H1 (cell line): ENCODE results near the gene NFKBIL1. TPM values are rescaled to one million over a fixed set of nuclear protein-coding genes. Genes with fewer than 3 reads are reported as not detected.

Experiments
- CTCF ChIA-PET: fragments of 300-600 bp; sonication (Branson Sonifier 250); formaldehyde crosslinking; loops from one replicate; lab custom pipeline; 2021; ENCODE audit not compliant: partially characterized antibody; lab: Charles Lee
- POLR2A ChIA-PET: fragments of 300-600 bp; sonication (Branson Sonifier 250); formaldehyde crosslinking; loops from one replicate; lab custom pipeline; 2021; ENCODE audit warnings: inconsistent platforms; ENCODE audit not compliant: partially characterized antibody; lab: Charles Lee
- DNase-seq, 2 experiments: peaks; one replicate each; pipeline versions ENCODE4 v3.0.0 to v3.0.0-alpha.2; 2010 to 2022; ENCODE audit warnings: low spot score in 2 of 2, low read depth in 1 of 2, mixed read lengths in 1 of 2
- FAIRE-seq: peaks from 2 replicates; lab custom pipeline; 2011; peaks lifted over from hg19 to GRCh38; lab: Jason Lieb, UNC
- H2AFZ ChIP-seq: 2 replicates; pipeline ENCODE4 v1.8.1; 2012; ENCODE audit warnings: low read length, inconsistent platforms
- H2AK5ac ChIP-seq: 2 replicates; pipeline ENCODE4 v1.6.1; 2013; ENCODE audit warnings: low read depth, low read length
- H2BK120ac ChIP-seq: replicated peaks from 2 replicates; pipeline ENCODE3; 2013; ENCODE audit warnings: low read depth, low read length, inconsistent platforms
- H2BK12ac ChIP-seq: 2 replicates; pipeline ENCODE4 v1.6.1; 2013; ENCODE audit warnings: low read depth, low read length
- H2BK15ac ChIP-seq: 2 replicates; pipeline ENCODE4 v1.6.1; 2013; ENCODE audit warnings: low read length
- H2BK20ac ChIP-seq: 2 replicates; pipeline ENCODE4 v1.6.1; 2013; ENCODE audit warnings: low read length
- H2BK5ac ChIP-seq: 2 replicates; pipeline ENCODE4 v1.6.1; 2013; ENCODE audit warnings: low read depth, low read length
- H3K14ac ChIP-seq: 2 replicates; pipeline ENCODE4 v1.6.1; 2013; ENCODE audit warnings: inconsistent platforms; ENCODE audit not compliant: insufficient read length
- H3K18ac ChIP-seq: 2 replicates; pipeline ENCODE4 v1.6.1; 2013; ENCODE audit warnings: low read length; ENCODE audit errors: extremely low read depth
- H3K23ac ChIP-seq: 2 replicates; pipeline ENCODE4 v1.6.1; 2013; ENCODE audit warnings: inconsistent platforms; ENCODE audit not compliant: insufficient read length
- H3K23me2 ChIP-seq: 2 replicates; pipeline ENCODE4 v1.6.1; 2013; ENCODE audit warnings: low read depth, low read length
- H3K27ac ChIP-seq: 2 replicates; pipeline ENCODE4 v1.6.1; 2011; ENCODE audit warnings: low read depth, low read length, inconsistent platforms
- H3K27me3 ChIP-seq, 4 experiments: replicated peaks in 1 of 4; 1 replicate in 1 of 4; 2 replicates in 3 of 4; pipeline versions ENCODE4 v1.6.1 to v1.8.1; 2011 to 2013; ENCODE audit warnings: low read length in 3 of 4, mild to moderate bottlenecking in 3 of 4, inconsistent platforms in 2 of 4, mixed read lengths in 2 of 4, moderate library complexity in 1 of 4; ENCODE audit not compliant: control insufficient read depth in 3 of 4, insufficient read depth in 3 of 4; ENCODE audit errors: extremely low read depth in 1 of 4
- H3K36me3 ChIP-seq, 4 experiments: 2 replicates each; pipeline versions ENCODE4 v1.6.1 to v1.8.1; 2011 to 2013; ENCODE audit warnings: mild to moderate bottlenecking in 4 of 4, low read length in 3 of 4, moderate library complexity in 2 of 4, control low read depth in 1 of 4, inconsistent platforms in 1 of 4; ENCODE audit not compliant: insufficient read depth in 4 of 4, control insufficient read depth in 2 of 4
- H3K4ac ChIP-seq: replicated peaks from 2 replicates; pipeline ENCODE3; 2013; ENCODE audit warnings: low read length, low read depth, mixed read lengths, inconsistent platforms; ENCODE audit not compliant: insufficient read length
- H3K4me1 ChIP-seq, 4 experiments: replicated peaks in 1 of 4; 1 replicate in 1 of 4; 2 replicates in 3 of 4; pipeline versions ENCODE4 v1.6.1 to v1.8.1; 2011 to 2013; ENCODE audit warnings: low read length in 3 of 4, inconsistent platforms in 2 of 4, mixed read lengths in 1 of 4; ENCODE audit not compliant: insufficient read depth in 4 of 4, control insufficient read depth in 3 of 4
- H3K4me2 ChIP-seq, 2 experiments: 2 replicates each; pipeline versions ENCODE4 v1.6.1 to v1.8.1; 2011 to 2013; ENCODE audit warnings: low read depth in 2 of 2, low read length in 2 of 2, control low read depth in 1 of 2, inconsistent platforms in 1 of 2, mild to moderate bottlenecking in 1 of 2; ENCODE audit not compliant: insufficient read depth in 1 of 2
- H3K4me3 ChIP-seq, 4 experiments: fragments of 200-600, 300-600 bp in 1 of 4; sonication (generic), shearing (Covaris generic), sonication (Bioruptor Twin) in 1 of 4; 2 replicates each; pipeline versions ENCODE4 v1.5.1 to v1.8.1; 2011 to 2016; ENCODE audit warnings: low read length in 4 of 4, low read depth in 3 of 4, control low read depth in 2 of 4, inconsistent platforms in 2 of 4, mild to moderate bottlenecking in 2 of 4, mixed read lengths in 1 of 4, moderate library complexity in 1 of 4; ENCODE audit not compliant: insufficient read depth in 2 of 4; ENCODE audit errors: extremely low read depth in 1 of 4
- H3K56ac ChIP-seq: replicated peaks from 2 replicates; pipeline ENCODE3; 2013; ENCODE audit warnings: low read depth, mild to moderate bottlenecking, mixed read lengths, low read length, inconsistent platforms; ENCODE audit not compliant: insufficient read length
- H3K79me1 ChIP-seq: 2 replicates; pipeline ENCODE4 v1.6.1; 2013; ENCODE audit warnings: low read depth, low read length, control low read depth
- H3K79me2 ChIP-seq, 2 experiments: 2 replicates each; pipeline versions ENCODE4 v1.6.1 to v1.8.1; 2012 to 2013; ENCODE audit warnings: low read length in 2 of 2, mild to moderate bottlenecking in 2 of 2, inconsistent platforms in 1 of 2; ENCODE audit not compliant: insufficient read depth in 2 of 2, control insufficient read depth in 1 of 2
- H3K9ac ChIP-seq, 4 experiments: replicated peaks in 1 of 4; 1 replicate in 1 of 4; 2 replicates in 3 of 4; pipeline versions ENCODE4 v1.6.1 to v1.8.1; 2011 to 2013; ENCODE audit warnings: low read depth in 3 of 4, low read length in 3 of 4, control low read depth in 2 of 4, mild to moderate bottlenecking in 2 of 4, moderate library complexity in 2 of 4, inconsistent platforms in 1 of 4; ENCODE audit errors: extremely low read depth in 1 of 4
- H3K9me3 ChIP-seq, 2 experiments: 2 replicates each; pipeline versions ENCODE4 v1.6.1 to v1.8.1; 2012 to 2013; ENCODE audit warnings: mild to moderate bottlenecking in 2 of 2, moderate library complexity in 2 of 2, control low read depth in 1 of 2, inconsistent platforms in 1 of 2, low read depth in 1 of 2, low read length in 1 of 2, mixed read lengths in 1 of 2; ENCODE audit not compliant: insufficient read depth in 2 of 2
- H4K20me1 ChIP-seq, 2 experiments: replicated peaks in 1 of 2; 2 replicates each; pipeline versions ENCODE3 to v1.8.1; 2011 to 2013; ENCODE audit warnings: inconsistent platforms in 2 of 2, low read length in 2 of 2, mild to moderate bottlenecking in 1 of 2; ENCODE audit not compliant: insufficient read depth in 2 of 2, control insufficient read depth in 1 of 2
- H4K5ac ChIP-seq: 2 replicates; pipeline ENCODE4 v1.6.1; 2013; ENCODE audit warnings: low read length, low read depth, mixed read lengths, inconsistent platforms; ENCODE audit not compliant: insufficient read length
- H4K8ac ChIP-seq: 2 replicates; pipeline ENCODE4 v1.8.0; 2013; ENCODE audit warnings: mild to moderate bottlenecking, moderate library complexity, low read length, inconsistent platforms; ENCODE audit not compliant: insufficient read depth; ENCODE audit errors: extremely low read depth
- H4K91ac ChIP-seq: replicated peaks from 2 replicates; pipeline ENCODE3; 2013; ENCODE audit warnings: low read length, mixed read lengths, inconsistent platforms; ENCODE audit not compliant: insufficient read length
- ATF2 ChIP-seq: IDR thresholded peaks from 2 replicates; pipeline ENCODE4 v1.6.1; 2012; ENCODE audit warnings: low read length, inconsistent platforms
- CEBPB ChIP-seq: IDR thresholded peaks from 2 replicates; pipeline ENCODE4 v1.6.1; 2012; ENCODE audit warnings: low read depth, low read length
- CTBP2 ChIP-seq: IDR thresholded peaks from 2 replicates; pipeline ENCODE4 v1.7.0; 2011; ENCODE audit warnings: borderline replicate concordance, mild to moderate bottlenecking, moderate library complexity, mixed read lengths, low read length; ENCODE audit not compliant: insufficient read depth, insufficient read length
- E2F6 ChIP-seq: IDR thresholded peaks from 2 replicates; pipeline ENCODE4 v1.6.1; 2012; ENCODE audit warnings: inconsistent platforms
- HDAC6 ChIP-seq: IDR thresholded peaks from one replicate; pipeline ENCODE4 v1.7.1; 2012; ENCODE audit warnings: low read depth, mild to moderate bottlenecking, inconsistent platforms, low read length, moderate library complexity
- POLR2AphosphoS5 ChIP-seq: IDR thresholded peaks from 2 replicates; pipeline ENCODE4 v1.6.1; 2011; ENCODE audit warnings: low read depth, low read length
- RXRA ChIP-seq: IDR thresholded peaks from 2 replicates; pipeline ENCODE4 v1.6.1; 2011; ENCODE audit warnings: low read depth, mild to moderate bottlenecking, low read length, moderate library complexity; ENCODE audit not compliant: insufficient read depth
- ZNF274 ChIP-seq: IDR thresholded peaks from 2 replicates; pipeline ENCODE4 v1.7.0; 2012; ENCODE audit warnings: low read length, borderline replicate concordance; ENCODE audit errors: extremely low read depth
- WGBS, 2 experiments: shearing (Covaris generic) in 1 of 2; methylation state at CpG; one replicate each; pipeline versions ENCODE4 v1.1.6 to v1.1.7; 2013 to 2015; ENCODE audit warnings: low lambda C conversion rate in 2 of 2, mixed read lengths in 2 of 2, inconsistent platforms in 1 of 2, low coverage in 1 of 2, missing lambda C conversion rate in 1 of 2; ENCODE audit not compliant: insufficient replicate concordance in 2 of 2, insufficient coverage in 1 of 2, insufficient read length in 1 of 2; ENCODE audit errors: extremely low coverage in 1 of 2, missing lambda C conversion rate in 1 of 2; 5-methylcytosine and 5-hydroxymethylcytosine counted together
- polyA plus RNA-seq, 7 experiments: library from polyadenylated mRNA; depleted of rRNA in 3 of 7; stranded (reverse) in 5 of 7; unstranded in 2 of 7; fragments of >200 nt in 5 of 7; fragments of 200-250 nt in 2 of 7; gene quantifications; 1 replicate in 5 of 7; 2 replicates in 1 of 7; 4 replicates in 1 of 7; pipeline versions ENCODE4 v1.2.1 to v1.2.3, GENCODE V29; 2011 to 2013; ENCODE audit warnings: missing spikeins in 2 of 7, mixed read lengths in 2 of 7
- total RNA-seq: library from RNA; stranded (reverse); fragmentation: NEBNext Ultra II Directional; extraction: Animal tissue kit (Norgen Biotek cat#: 25700); gene quantifications from 2 replicates; pipeline ENCODE4 v1.2.1, GENCODE V29; 2021

Gene NFKBIL1
- total and polyA plus RNA-seq, 2 of the 8 experiments (the other 6 are each of a cell fraction or from before 2014, with no cell fraction given) = 7.5 to 11.2 TPM

DNA sequence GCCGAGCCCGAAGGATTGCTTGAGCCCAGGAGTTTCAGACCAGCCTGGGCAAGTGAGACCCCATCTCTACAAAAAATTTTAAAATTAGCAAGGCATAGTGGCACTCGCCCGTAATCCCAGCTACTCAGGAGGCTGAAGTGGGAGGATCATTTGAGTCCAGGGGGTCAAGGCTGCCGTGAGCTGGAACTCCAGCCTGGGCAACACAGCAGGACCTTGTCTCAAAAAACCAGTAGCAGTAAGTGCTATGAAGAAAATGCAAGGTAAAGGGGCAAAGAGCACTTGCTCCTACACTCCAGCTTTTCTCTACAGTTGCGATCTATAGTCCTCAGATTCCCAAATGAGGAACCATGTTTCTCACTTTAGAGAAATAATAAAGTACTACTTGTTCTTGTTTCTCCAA, 3.8 kb upstream of the NFKBIL1 start:
- Histone ChIP-seq H4K91ac (no peak overlapping the region), H2AK5ac (no peak overlapping the region), H2BK5ac (no peak overlapping the region), H3K27me3 (no peaks in the 10 kb centered on the region), H3K79me2 (peaks cover 29 to 43% of the 10 kb centered on the region in 2 experiments), H2BK120ac (no peak overlapping the region), H3K56ac (no peak overlapping the region), H3K23me2 (peaks cover 7% of the 10 kb centered on the region), H3K79me1 (no peaks in the 10 kb centered on the region; the same call in 1 of the 2 replicates), H3K4me3 (no peak overlapping the region), H3K18ac (no peak overlapping the region), H3K4me2 (no peak overlapping the region; a peak in 1 of 4 replicates), H3K4ac (no peak overlapping the region), H4K5ac (no peak overlapping the region), H3K36me3 (peaks cover 10 to 19% (median 18%) of the 10 kb centered on the region in 4 experiments), H3K9me3 (no peaks in the 10 kb centered on the region), H2BK15ac (no peak overlapping the region), H3K23ac (no peak overlapping the region), H4K8ac (no peak overlapping the region), H3K9ac (no peak overlapping the region), H2BK20ac (no peak overlapping the region), H3K4me1 (peaks cover 4 to 18% (median 10%) of the 10 kb centered on the region in 4 experiments; a peak in 6 of 7 replicates), H4K20me1 (peaks cover 16 to 20% of the 10 kb centered on the region in 2 experiments)
- DNase-seq = no peak
- WGBS, 2 experiments = 96% methylated on average over 6 of the region's 6 CpGs; no CpG with 5 or more reads in 1 of the 2 experiments
- no peak for FAIRE-seq
- CTCF ChIA-PET = interaction anchor here (1.1 to 24.7 kb wide), 4 partner anchors 36 to 67 kb away, joined by 3 to 613 read pairs (median 4); partner anchors contain the start of genes LST1 and NCR3
- POLR2A ChIA-PET = interaction anchor here (0.9 to 18.4 kb wide), 12 partner anchors 8 to 121 kb away, joined by 3 to 428 read pairs (median 44); partner anchors contain the start of genes AIF1, BAG6, C6orf47 and CSNK2B
- TF ChIP-seq ATF2 (no peak), HDAC6 (no peak), CEBPB (no peak), E2F6 (no peak), CTBP2 (no peak), POLR2AphosphoS5 (no peak), ZNF274 (no peak), RXRA (no peak)
- TF ChIP-seq, all 59 proteins: peak for 0
- no peak overlapping the region for H3K14ac ChIP-seq
- no peak overlapping the region for H3K27ac ChIP-seq
- no peak overlapping the region for H2AFZ ChIP-seq
- H2BK12ac ChIP-seq = no peak overlapping the region
